ENCODE data around the gene BATF3. TPM values are rescaled to one million over a fixed set of nuclear protein-coding genes. Genes with fewer than 3 reads are reported as not detected.

BATF3 gene
- total RNA-seq, 1 experiment from 2014 or later: 2.1 TPM

DNA sequence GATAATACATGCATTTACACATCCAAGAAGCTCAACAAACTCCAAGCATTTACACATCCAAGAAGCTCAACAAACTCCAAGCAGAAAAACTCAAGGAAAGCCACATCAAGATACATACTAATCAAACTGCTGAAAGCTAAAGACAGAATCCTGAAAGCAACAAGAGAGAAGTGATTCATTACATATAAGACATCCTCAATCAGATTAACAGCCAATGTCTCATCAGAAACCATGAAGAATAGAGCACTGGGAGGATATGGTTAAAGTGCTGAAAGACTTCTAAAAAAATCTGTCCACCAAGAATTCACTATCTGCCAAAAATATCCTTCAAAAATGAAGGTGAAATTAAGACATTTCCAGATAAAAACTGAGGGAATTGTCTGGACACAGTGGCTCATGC lies 45.7 kb upstream of the BATF3 start:
- Histone ChIP-seq H3K23me2 (ENCODE audit: insufficient read length, low read depth, low read length, poor library complexity, severe bottlenecking) (no peaks in the 10 kb centered on the region), H2BK5ac (ENCODE audit: insufficient read length, low read length) (no peak overlapping the region), H3K56ac (ENCODE audit: insufficient read length, low read depth, low read length) (no peak overlapping the region), H4K20me1 (ENCODE audit: control insufficient read depth, insufficient read depth, insufficient read length) (no peaks in the 10 kb centered on the region), H2BK15ac (ENCODE audit: low read depth, low read length) (no peak overlapping the region), H2AFZ (ENCODE audit: low read length) (no peak overlapping the region), H3K14ac (ENCODE audit: insufficient read depth, low read length) (no peak overlapping the region), H4K91ac (ENCODE audit: insufficient read length, low read depth, low read length) (no peak overlapping the region), H3K23ac (ENCODE audit: insufficient read length, low read depth, low read length) (no peak overlapping the region), H3K4me1 (ENCODE audit: insufficient read depth, low read length) (no peaks in the 10 kb centered on the region), H3K79me2 (ENCODE audit: insufficient read depth, low read length) (peaks cover 2% of the 10 kb centered on the region; the same call in 1 of the 2 replicates), H2BK12ac (ENCODE audit: insufficient read length, low read depth, low read length) (no peak overlapping the region), H3K4me2 (ENCODE audit: insufficient read depth, insufficient read length, low read length) (no peak overlapping the region), H2BK20ac (ENCODE audit: low read depth, low read length, poor library complexity, severe bottlenecking) (no peak overlapping the region), H3K9me3 (ENCODE audit: control insufficient read depth, low read depth, low read length) (no peaks in the 10 kb centered on the region), H3K4ac (ENCODE audit: low read depth, low read length) (no peak overlapping the region), H4K8ac (replicated peaks; ENCODE audit: insufficient read length, low read depth, low read length) (no peak overlapping the region), H3K9ac (ENCODE audit: extremely low read depth, insufficient read length, low read length) (no peak overlapping the region), H3K18ac (ENCODE audit: insufficient read length, low read depth, low read length) (no peak overlapping the region), H2AK5ac (ENCODE audit: insufficient read length, low read length) (no peak overlapping the region), H2BK120ac (ENCODE audit: low read depth, low read length, poor library complexity, severe bottlenecking) (no peak overlapping the region), H4K5ac (ENCODE audit: insufficient read length, low read depth, low read length) (no peak overlapping the region), H3K27me3 (ENCODE audit: insufficient read depth, low read length) (no peaks in the 10 kb centered on the region), H3T11ph (ENCODE audit: low read length) (no peak overlapping the region), H3K27ac (ENCODE audit: insufficient read length, low read depth, low read length) (no peak overlapping the region), H3K79me1 (ENCODE audit: insufficient read depth, low read depth, low read length, poor library complexity, severe bottlenecking) (peaks cover 3% of the 10 kb centered on the region)
- Mint-ChIP-seq H3K9me3 (no peaks in the 10 kb centered on the region; a peak in 2 of 5 replicates), H3K36me3 (ENCODE audit: insufficient read depth in 1 of 3, low read depth in 3 of 3) (peaks cover 17 to 18% (median 17%) of the 10 kb centered on the region in 3 experiments; a peak in 6 of 7 replicates), H3K4me3 (no peak overlapping the region), H3K4me1 (peaks cover 8 to 15% of the 10 kb centered on the region in 2 experiments), H3K27me3 (ENCODE audit: low read depth) (no peaks in the 10 kb centered on the region), H3K27ac (no peak overlapping the region)
- no peak for DNase-seq
- TF ChIP-seq, protein P1, sequence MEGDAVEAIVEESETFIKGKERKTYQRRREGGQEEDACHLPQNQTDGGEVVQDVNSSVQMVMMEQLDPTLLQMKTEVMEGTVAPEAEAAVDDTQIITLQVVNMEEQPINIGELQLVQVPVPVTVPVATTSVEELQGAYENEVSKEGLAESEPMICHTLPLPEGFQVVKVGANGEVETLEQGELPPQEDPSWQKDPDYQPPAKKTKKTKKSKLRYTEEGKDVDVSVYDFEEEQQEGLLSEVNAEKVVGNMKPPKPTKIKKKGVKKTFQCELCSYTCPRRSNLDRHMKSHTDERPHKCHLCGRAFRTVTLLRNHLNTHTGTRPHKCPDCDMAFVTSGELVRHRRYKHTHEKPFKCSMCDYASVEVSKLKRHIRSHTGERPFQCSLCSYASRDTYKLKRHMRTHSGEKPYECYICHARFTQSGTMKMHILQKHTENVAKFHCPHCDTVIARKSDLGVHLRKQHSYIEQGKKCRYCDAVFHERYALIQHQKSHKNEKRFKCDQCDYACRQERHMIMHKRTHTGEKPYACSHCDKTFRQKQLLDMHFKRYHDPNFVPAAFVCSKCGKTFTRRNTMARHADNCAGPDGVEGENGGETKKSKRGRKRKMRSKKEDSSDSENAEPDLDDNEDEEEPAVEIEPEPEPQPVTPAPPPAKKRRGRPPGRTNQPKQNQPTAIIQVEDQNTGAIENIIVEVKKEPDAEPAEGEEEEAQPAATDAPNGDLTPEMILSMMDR (conservative IDR thresholded peaks at IDR 0.05): no peak
